DND-41 (cell line): Measurements from ENCODE around the gene PNMA8A.

Experiments
- ATAC-seq: fragments of 200-7000 bp; cut with Tn5 transposase; 3 replicates; pipeline ENCODE4 v1.9.1; 2021; ENCODE audit warnings: low read depth; ENCODE audit not compliant: insufficient read depth
- DNase-seq: peaks from one replicate; pipeline ENCODE4 v3.0.0-alpha.2; 2020
- H2AFZ ChIP-seq: 2 replicates; pipeline ENCODE4 v1.6.0; 2012; ENCODE audit warnings: low read depth, low read length
- H3K27ac ChIP-seq: 2 replicates; pipeline ENCODE4 v1.5.1; 2012; ENCODE audit warnings: low read length, inconsistent platforms
- H3K27me3 ChIP-seq: fragments of 200-600 bp; sonication (generic); 2 replicates; pipeline ENCODE4 v1.6.0; 2012; ENCODE audit warnings: low read length, mild to moderate bottlenecking, inconsistent platforms; ENCODE audit not compliant: insufficient read depth, poor library complexity
- H3K36me3 ChIP-seq: 2 replicates; pipeline ENCODE4 v1.5.1; 2012; ENCODE audit warnings: low read length, inconsistent platforms; ENCODE audit not compliant: insufficient read depth
- H3K4me1 ChIP-seq: 2 replicates; pipeline ENCODE4 v1.5.1; 2012; ENCODE audit warnings: mild to moderate bottlenecking, low read length; ENCODE audit not compliant: insufficient read depth
- H3K4me2 ChIP-seq: 2 replicates; pipeline ENCODE4 v1.6.0; 2012; ENCODE audit warnings: mild to moderate bottlenecking, moderate library complexity, low read length, inconsistent platforms; ENCODE audit not compliant: insufficient read depth
- H3K4me3 ChIP-seq, 2 experiments: fragments of 200-600 bp in 1 of 2; shearing (Covaris generic) in 1 of 2; 2 replicates each; pipeline ENCODE4 v1.5.1; 2012 to 2016; ENCODE audit warnings: inconsistent platforms in 2 of 2, low read length in 2 of 2, mild to moderate bottlenecking in 2 of 2, low read depth in 1 of 2, moderate library complexity in 1 of 2
- H3K79me2 ChIP-seq: 2 replicates; pipeline ENCODE4 v1.6.0; 2012; ENCODE audit warnings: low read length, inconsistent platforms; ENCODE audit not compliant: insufficient read depth
- H3K9ac ChIP-seq: 2 replicates; pipeline ENCODE4 v1.6.0; 2012; ENCODE audit warnings: low read depth, mild to moderate bottlenecking, inconsistent platforms, low read length, moderate library complexity
- H3K9me3 ChIP-seq: 2 replicates; pipeline ENCODE4 v1.5.1; 2012; ENCODE audit warnings: low read length, moderate library complexity, mild to moderate bottlenecking, inconsistent platforms; ENCODE audit not compliant: insufficient read depth, severe bottlenecking
- H4K20me1 ChIP-seq: 2 replicates; pipeline ENCODE4 v1.6.0; 2012; ENCODE audit warnings: low read length; ENCODE audit not compliant: insufficient read depth
- CTCF ChIP-seq: IDR thresholded peaks from 2 replicates; pipeline ENCODE4 v1.5.1; 2012; ENCODE audit warnings: borderline replicate concordance, low read length, moderate library complexity, mild to moderate bottlenecking; ENCODE audit not compliant: poor library complexity, severe bottlenecking; ENCODE audit errors: extremely low read depth
- EZH2 ChIP-seq: IDR thresholded peaks from 3 replicates; pipeline ENCODE4 v1.6.1; 2012; ENCODE audit warnings: borderline replicate concordance, low read depth, mild to moderate bottlenecking, moderate library complexity, low read length, inconsistent platforms; ENCODE audit not compliant: severe bottlenecking

Gene PNMA8A

DNA sequence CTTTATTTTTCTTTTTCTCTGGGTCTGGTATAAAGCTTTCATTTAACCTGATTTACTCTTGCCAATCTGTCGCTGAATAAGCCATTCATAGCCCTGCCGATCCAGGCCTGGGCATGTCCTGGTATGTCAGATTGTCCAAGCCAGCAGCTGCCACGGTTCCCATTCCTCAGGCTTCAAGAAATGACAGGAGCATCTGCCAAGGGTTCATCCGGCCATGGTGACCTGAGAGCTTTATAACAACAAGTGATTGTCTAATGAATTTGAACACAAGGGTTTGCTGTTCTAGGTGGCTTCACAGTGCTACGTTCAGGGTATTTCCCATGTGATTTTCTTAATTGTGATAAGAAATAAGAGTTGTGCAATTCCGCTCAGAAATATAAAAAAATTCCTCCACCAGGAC is 20.0 kb downstream of the PNMA8A start:
- H3K27ac ChIP-seq, result no peak overlapping the region

DNA sequence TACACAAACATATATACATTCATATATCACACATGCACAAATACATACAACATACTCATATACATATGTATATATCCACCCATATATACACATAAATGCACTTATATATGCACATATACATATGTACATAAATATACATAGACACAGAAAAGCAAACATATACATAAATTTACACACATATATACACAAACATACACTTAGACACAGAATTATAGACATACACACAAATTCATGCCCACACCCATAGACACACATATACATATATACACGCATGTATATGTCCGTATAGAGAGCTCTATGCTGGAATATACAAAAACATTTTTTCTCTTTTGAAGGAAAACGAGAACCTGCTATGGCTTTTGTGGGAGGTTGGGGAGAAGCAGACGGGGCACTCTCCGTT is 20.6 kb downstream of the PNMA8A start:
- ATAC-seq, result no peak
- no peak overlapping the region for H3K4me3 ChIP-seq
- TF ChIP-seq EZH2 (no peak), CTCF (no peak)

More for the DNA sequence above, 20.0 kb downstream of the PNMA8A start:
- no peaks in the 10 kb centered on the region for H3K79me2 ChIP-seq
- no peak overlapping the region for H2AFZ ChIP-seq
- no peaks in the 10 kb centered on the region for H4K20me1 ChIP-seq
- no peaks in the 10 kb centered on the region for H3K9me3 ChIP-seq
- no peaks in the 10 kb centered on the region for H3K4me1 ChIP-seq
- ATAC-seq, result no peak
- TF ChIP-seq CTCF (no peak), EZH2 (no peak)
- peaks cover 5% of the 10 kb centered on the region for H3K27me3 ChIP-seq
- no peaks in the 10 kb centered on the region for H3K36me3 ChIP-seq
- H3K4me2 ChIP-seq, result no peak overlapping the region
- DNase-seq, result no peak
- H3K4me3 ChIP-seq, result no peak overlapping the region
- H3K9ac ChIP-seq, result no peak overlapping the region

DNA sequence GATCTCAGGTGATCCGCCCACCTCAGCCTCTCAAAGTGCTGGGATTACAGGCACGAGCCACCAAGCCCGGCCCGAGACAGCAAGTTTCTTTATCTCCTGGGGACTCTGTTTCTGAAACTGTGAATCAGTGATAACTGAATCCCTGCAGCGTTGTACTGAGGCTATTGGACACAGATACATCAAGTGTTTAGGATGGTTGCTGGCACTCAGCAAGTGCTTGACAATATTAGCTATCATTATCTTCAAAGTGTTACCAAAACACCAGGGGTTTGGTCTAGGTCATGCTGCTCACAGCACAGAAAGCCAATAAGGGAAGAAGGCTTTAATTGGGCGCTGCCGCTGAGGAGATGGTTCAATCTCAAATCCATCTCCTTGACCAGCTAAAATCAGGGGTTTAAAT is 22.1 kb downstream of the PNMA8A start:
- H3K9ac ChIP-seq, result no peak overlapping the region
- H3K4me1 ChIP-seq, result no peaks in the 10 kb centered on the region
- H3K4me2 ChIP-seq, result no peak overlapping the region
- no peak for TF ChIP-seq CTCF
- no peak for TF ChIP-seq EZH2
- H2AFZ ChIP-seq, result no peak overlapping the region
- ATAC-seq, result no peak
- H3K36me3 ChIP-seq, result no peaks in the 10 kb centered on the region
- no peak overlapping the region for H3K27ac ChIP-seq
- H3K27me3 ChIP-seq, result peaks cover 5% of the 10 kb centered on the region
- no peak overlapping the region for H3K4me3 ChIP-seq
- no peaks in the 10 kb centered on the region for H4K20me1 ChIP-seq
- DNase-seq, result no peak
- no peaks in the 10 kb centered on the region for H3K79me2 ChIP-seq
- no peaks in the 10 kb centered on the region for H3K9me3 ChIP-seq

More for the DNA sequence above, 20.6 kb downstream of the PNMA8A start:
- Histone ChIP-seq H4K20me1 (no peaks in the 10 kb centered on the region), H3K4me1 (no peaks in the 10 kb centered on the region), H3K9ac (no peak overlapping the region), H3K9me3 (no peaks in the 10 kb centered on the region), H3K79me2 (no peaks in the 10 kb centered on the region), H3K27me3 (peaks cover 5% of the 10 kb centered on the region), H3K27ac (no peak overlapping the region), H3K36me3 (no peaks in the 10 kb centered on the region), H3K4me2 (no peak overlapping the region), H2AFZ (no peak overlapping the region)
- DNase-seq, result no peak

DNA sequence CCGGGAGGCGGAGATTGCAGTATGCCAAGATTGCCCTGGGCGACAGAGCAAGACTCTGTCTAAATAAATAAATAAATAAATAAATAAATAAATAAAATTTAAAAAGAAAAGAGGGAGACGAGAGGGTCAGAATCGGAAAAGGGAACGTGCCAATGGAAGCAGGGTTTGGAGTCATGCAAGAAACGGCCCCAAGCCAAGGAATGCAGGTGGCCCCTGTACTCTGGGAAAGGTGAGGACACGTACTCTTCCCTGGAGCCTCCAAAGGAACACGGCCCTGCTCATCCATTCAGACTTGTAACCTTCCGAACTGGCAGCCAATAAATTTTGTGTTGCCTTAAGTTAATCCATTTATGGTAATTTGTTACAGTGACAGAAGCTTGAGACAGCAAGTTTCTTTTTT is 22.8 kb downstream of the PNMA8A start:
- DNase-seq (no peak), ATAC-seq (no peak)
- Histone ChIP-seq H4K20me1 (no peaks in the 10 kb centered on the region), H3K9ac (no peak overlapping the region), H3K9me3 (no peaks in the 10 kb centered on the region), H3K4me2 (no peak overlapping the region), H3K36me3 (no peaks in the 10 kb centered on the region), H3K4me1 (no peaks in the 10 kb centered on the region), H3K27ac (no peak overlapping the region), H2AFZ (no peak overlapping the region), H3K27me3 (peaks cover 5% of the 10 kb centered on the region), H3K4me3 (no peak overlapping the region), H3K79me2 (no peaks in the 10 kb centered on the region)
- TF ChIP-seq EZH2 (no peak), CTCF (no peak)
